CD14-positive monocyte (primary cell): ENCODE measurements around the gene PRDM10. TPM values are rescaled to one million over a fixed set of nuclear protein-coding genes. Genes with fewer than 3 reads are reported as not detected.

Experiments
- DNase-seq, 3 donors: peaks; one replicate each; pipeline ENCODE4 v3.0.0-alpha.2; 2011 to 2022
- H2AFZ ChIP-seq: 2 replicates; pipeline ENCODE4 v1.6.0; 2012; ENCODE audit warnings: mild to moderate bottlenecking, low read depth, low read length, inconsistent platforms; ENCODE audit not compliant: insufficient read depth, poor library complexity, severe bottlenecking
- H3K27ac ChIP-seq, 2 donors: 1 replicate in 1 of 2; 2 replicates in 1 of 2; pipeline ENCODE4 v1.5.1; 2012 to 2013; ENCODE audit warnings: low read length in 2 of 2, control low read depth in 1 of 2, inconsistent platforms in 1 of 2, low read depth in 1 of 2, mild to moderate bottlenecking in 1 of 2
- H3K27me3 ChIP-seq, 2 donors: one replicate each; pipeline versions ENCODE4 v1.6.0 to v1.6.1; 2011 to 2013; ENCODE audit warnings: low read length in 2 of 2; ENCODE audit not compliant: control insufficient read depth in 2 of 2, insufficient read depth in 2 of 2
- H3K36me3 ChIP-seq, 2 donors: replicated peaks in 1 of 2; 1 replicate in 1 of 2; 2 replicates in 1 of 2; pipeline versions ENCODE4 v1.5.1 to v1.6.1; 2012 to 2013; ENCODE audit warnings: low read length in 2 of 2, control low read depth in 1 of 2, inconsistent platforms in 1 of 2, mild to moderate bottlenecking in 1 of 2; ENCODE audit not compliant: insufficient read depth in 2 of 2, control insufficient read depth in 1 of 2
- H3K4me1 ChIP-seq, 2 donors: 1 replicate in 1 of 2; 2 replicates in 1 of 2; pipeline versions ENCODE4 v1.5.1 to v1.6.1; 2012 to 2013; ENCODE audit warnings: low read length in 2 of 2, control low read depth in 1 of 2, inconsistent platforms in 1 of 2, mild to moderate bottlenecking in 1 of 2, moderate library complexity in 1 of 2; ENCODE audit not compliant: insufficient read depth in 2 of 2, control insufficient read depth in 1 of 2
- H3K4me2 ChIP-seq: replicated peaks from 2 replicates; pipeline ENCODE3; 2012; ENCODE audit warnings: low read length, moderate library complexity, mild to moderate bottlenecking; ENCODE audit not compliant: poor library complexity, severe bottlenecking; ENCODE audit errors: extremely low read depth
- H3K4me3 ChIP-seq, 3 experiments: fragments of 200-600 bp in 1 of 3; sonication (generic) in 1 of 3; replicated peaks in 1 of 3; 1 replicate in 2 of 3; 2 replicates in 1 of 3; pipeline ENCODE4 v1.5.1; 2011 to 2013; ENCODE audit warnings: low read length in 3 of 3, mild to moderate bottlenecking in 3 of 3, control low read depth in 2 of 3, low read depth in 2 of 3, inconsistent platforms in 1 of 3, moderate library complexity in 1 of 3
- H3K79me2 ChIP-seq: 2 replicates; pipeline ENCODE4 v1.6.0; 2012; ENCODE audit warnings: mild to moderate bottlenecking, control low read depth, inconsistent platforms, low read length, moderate library complexity; ENCODE audit not compliant: insufficient read depth
- H3K9ac ChIP-seq: 2 replicates; pipeline ENCODE4 v1.6.0; 2017; ENCODE audit warnings: low read length, mild to moderate bottlenecking; ENCODE audit not compliant: insufficient read depth, poor library complexity, severe bottlenecking
- H3K9me3 ChIP-seq, 2 donors: replicated peaks in 1 of 2; 1 replicate in 1 of 2; 2 replicates in 1 of 2; pipeline versions ENCODE4 v1.5.1 to v1.6.1; 2012 to 2013; ENCODE audit warnings: low read length in 2 of 2, control low read depth in 1 of 2; ENCODE audit not compliant: control insufficient read depth in 1 of 2, insufficient read depth in 1 of 2
- H4K20me1 ChIP-seq: 2 replicates; pipeline ENCODE4 v1.6.0; 2012; ENCODE audit warnings: mild to moderate bottlenecking, low read length, control low read depth, moderate library complexity; ENCODE audit not compliant: insufficient read depth
- H3K27ac Mint-ChIP-seq, 7 donors: one replicate each; pipeline ENCODE4 v1.8.0; 2020; ENCODE audit warnings: mild to moderate bottlenecking in 7 of 7, mixed read lengths in 7 of 7, moderate library complexity in 6 of 7, inconsistent platforms in 2 of 7
- H3K27me3 Mint-ChIP-seq, 3 donors: one replicate each; pipeline ENCODE4 v1.8.0; 2021 to 2022; ENCODE audit warnings: low read depth in 3 of 3, mild to moderate bottlenecking in 3 of 3, mixed read lengths in 3 of 3, moderate library complexity in 3 of 3, inconsistent platforms in 1 of 3
- H3K36me3 Mint-ChIP-seq, 2 donors: one replicate each; pipeline ENCODE4 v1.8.0; 2020; ENCODE audit warnings: mixed read lengths in 2 of 2, inconsistent platforms in 1 of 2, mild to moderate bottlenecking in 1 of 2
- H3K4me1 Mint-ChIP-seq: one replicate; pipeline ENCODE4 v1.8.0; 2020; ENCODE audit warnings: mild to moderate bottlenecking, mixed read lengths
- H3K4me3 Mint-ChIP-seq, 2 donors: one replicate each; pipeline ENCODE4 v1.8.0; 2020; ENCODE audit warnings: mild to moderate bottlenecking in 2 of 2, mixed read lengths in 2 of 2, moderate library complexity in 1 of 2
- H3K9me3 Mint-ChIP-seq, 7 donors: one replicate each; pipeline ENCODE4 v1.8.0; 2020 to 2022; ENCODE audit warnings: mixed read lengths in 7 of 7, mild to moderate bottlenecking in 6 of 7, moderate library complexity in 6 of 7, inconsistent platforms in 2 of 7
- CTCF ChIP-seq: fragments of 200-600 bp; IDR thresholded peaks from one replicate; pipeline ENCODE4 v1.8.0; 2022; ENCODE audit warnings: antibody characterized with exemption, mild to moderate bottlenecking
- WGBS: methylation state at CpG from one replicate; pipeline ENCODE4 v1.1.5; 2013; ENCODE audit warnings: missing lambda C conversion rate; ENCODE audit not compliant: insufficient coverage; 5-methylcytosine and 5-hydroxymethylcytosine counted together
- intact Hi-C, 2 donors: fragments of 100-400 bp; cut with micrococcal nuclease; formaldehyde crosslinking; loops; one replicate each; pipeline versions ENCODE4 v1.15.0 to v1.15.1; 2023
- polyA plus RNA-seq, 3 donors: library from polyadenylated mRNA; depleted of rRNA in 1 of 3; unstranded in 2 of 3; stranded (reverse) in 1 of 3; fragments of 300-500 nt in 2 of 3; fragments of >200 nt in 1 of 3; fragmentation: Illumina TruSeq in 2 of 3; gene quantifications; 1 replicate in 2 of 3; 2 replicates in 1 of 3; pipeline ENCODE4 v1.2.3, GENCODE V29; 2012 to 2021

Gene PRDM10
- polyA plus RNA-seq, 3 donors, result 0.64 to 5.6 (median 1.1) TPM

- Histone ChIP-seq H3K27ac (peak overlapping the region in 1 of 2 donors; percentile 4), H3K4me3 (no peak overlapping the region), H3K9ac (no peak overlapping the region), H3K4me1 (no peaks in the 10 kb centered on the region), H4K20me1 (peaks cover 14% of the 10 kb centered on the region), H3K27me3 (no peaks in the 10 kb centered on the region), H3K36me3 (peaks cover 0 to 6% of the 10 kb centered on the region in 2 donors), H3K79me2 (peaks cover 67% of the 10 kb centered on the region), H3K9me3 (no peaks in the 10 kb centered on the region), H3K4me2 (no peak overlapping the region), H2AFZ (no peak overlapping the region)
- TF ChIP-seq CTCF, result no peak
- H3K27me3 Mint-ChIP-seq, result no peaks in the 10 kb centered on the region
- intact Hi-C loops, result loop anchor here in 1 of 2 donors (10.0 kb wide), 1 partner anchor 48 kb away; no protein-coding TSS in a partner anchor
- H3K4me3 Mint-ChIP-seq, result no peak overlapping the region
- DNase-seq, result peak in 2 of 3 donors; percentile 25 to 35
- peak overlapping the region in 5 of 7 donors; percentile 35 to 70 (median 45) for H3K27ac Mint-ChIP-seq
- 0% methylated on average over 3 of the region's 6 CpGs for WGBS
- H3K36me3 Mint-ChIP-seq, result peaks cover 10 to 30% of the 10 kb centered on the region in 2 donors
- H3K9me3 Mint-ChIP-seq, result peaks cover 0 to 3% (median 0%) of the 10 kb centered on the region in 7 donors
- peaks cover 11% of the 10 kb centered on the region for H3K4me1 Mint-ChIP-seq
Observed at GRCh38 chr11:129992161-129992944, 10.3 kb downstream of the PRDM10 start.

- H3K9ac ChIP-seq, result no peak overlapping the region
- no peak overlapping the region for H3K4me3 Mint-ChIP-seq
- no peak overlapping the region for H3K4me2 ChIP-seq
- no peaks in the 10 kb centered on the region for H3K9me3 ChIP-seq
- H4K20me1 ChIP-seq, result peaks cover 6% of the 10 kb centered on the region
- peaks cover 0 to 2% (median 0%) of the 10 kb centered on the region in 7 donors for H3K9me3 Mint-ChIP-seq
- H3K27ac ChIP-seq, result no peak overlapping the region
- peaks cover 11% of the 10 kb centered on the region for H3K4me1 Mint-ChIP-seq
- peak overlapping the region in 1 of 7 donors; percentile 18 for H3K27ac Mint-ChIP-seq
- no peaks in the 10 kb centered on the region for H3K4me1 ChIP-seq
- H3K27me3 Mint-ChIP-seq, result no peaks in the 10 kb centered on the region
- H3K27me3 ChIP-seq, result no peaks in the 10 kb centered on the region
- H2AFZ ChIP-seq, result no peak overlapping the region
- intact Hi-C loops, result no loop called here
- H3K36me3 ChIP-seq, result no peaks in the 10 kb centered on the region
- TF ChIP-seq CTCF, result no peak
- no CpG with 5 or more reads among the region's 3 CpGs for WGBS
- H3K79me2 ChIP-seq, result peaks cover 50% of the 10 kb centered on the region
- H3K4me3 ChIP-seq, result no peak overlapping the region
- no peak for DNase-seq
- peaks cover 6 to 12% of the 10 kb centered on the region in 2 donors for H3K36me3 Mint-ChIP-seq
Observed at GRCh38 chr11:129989149-129989813, 13.4 kb downstream of the PRDM10 start.
